Measurements from ENCODE around the gene MSRB3. TPM values are rescaled to one million over a fixed set of nuclear protein-coding genes. Genes with fewer than 3 reads are reported as not detected.

Gene MSRB3
- total RNA-seq, result not detected

- H3K4me1 Mint-ChIP-seq, result peaks cover 4% of the 10 kb centered on the region
- H3K9me3 Mint-ChIP-seq, result no peaks in the 10 kb centered on the region
- no peak within 1 kb of the TSS for H3K27ac Mint-ChIP-seq
- DNase-seq, result peak; percentile 22
- peaks cover 75% of the 10 kb centered on the region for H3K27me3 Mint-ChIP-seq
- H3K36me3 Mint-ChIP-seq, result no peaks in the 10 kb centered on the region
- peak within 1 kb of the TSS; percentile 62 for H3K4me3 Mint-ChIP-seq
Observed at GRCh38 chr12:65278576-65279368, at the start of gene MSRB3. Gene MSRB3 (plus strand): TSS chr12:65278683. CDS start chr12:65308580, 29,897 bp downstream.

DNA sequence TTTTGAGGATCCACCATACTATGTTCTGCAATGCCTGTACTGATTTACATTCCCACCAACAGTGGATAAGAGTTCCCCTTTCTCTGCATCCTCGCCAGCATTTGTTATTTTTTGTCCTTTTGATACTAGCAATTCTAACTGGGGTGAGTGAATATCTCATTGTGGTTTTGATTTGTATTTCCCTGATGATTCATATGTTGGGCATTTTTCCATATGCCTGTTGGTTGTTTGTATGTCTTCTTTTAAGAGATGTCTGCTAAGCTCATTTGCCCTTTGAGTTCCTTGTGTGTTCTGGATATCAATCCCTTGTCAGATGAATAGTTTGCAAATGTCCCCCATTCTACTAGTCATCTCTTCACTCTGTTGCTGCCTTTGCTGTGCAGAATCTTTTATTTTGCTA lies 49.0 kb upstream of the MSRB3 start:
- H3K27me3 Mint-ChIP-seq, result no peaks in the 10 kb centered on the region
- H3K4me3 Mint-ChIP-seq, result no peak overlapping the region
- H3K27ac Mint-ChIP-seq, result no peak overlapping the region
- DNase-seq, result no peak
- H3K4me1 Mint-ChIP-seq, result peaks cover 34% of the 10 kb centered on the region
- H3K36me3 Mint-ChIP-seq, result peaks cover 54% of the 10 kb centered on the region
- H3K9me3 Mint-ChIP-seq, result peaks cover 23% of the 10 kb centered on the region

DNA sequence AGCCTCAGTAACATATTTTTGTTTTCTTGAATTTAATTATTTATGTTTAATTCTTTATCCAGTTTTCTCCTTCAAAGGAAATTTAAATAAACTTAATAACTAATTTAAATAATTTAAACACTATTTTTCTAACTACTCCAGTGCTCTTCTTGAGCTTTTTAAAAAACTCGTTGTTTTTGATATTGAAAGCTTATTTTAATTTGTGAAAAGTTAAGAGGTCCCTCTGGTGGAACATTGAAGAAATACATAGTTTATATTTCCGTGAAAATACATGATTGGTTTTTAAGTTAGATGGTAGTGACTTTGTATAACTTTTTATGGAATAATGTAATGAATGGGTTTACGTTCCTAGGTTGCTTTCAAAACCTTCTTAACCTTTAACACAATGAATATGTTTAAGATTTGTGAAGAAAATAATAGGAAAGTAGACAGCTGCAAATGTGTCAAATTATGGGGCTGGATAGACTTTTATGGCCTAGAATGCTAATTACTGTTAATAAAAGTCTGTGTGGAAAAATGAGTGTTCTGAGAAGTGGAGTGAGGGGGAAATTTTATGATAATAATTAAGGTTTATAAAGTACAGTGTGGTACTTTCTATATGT lies 45.9 kb upstream of the MSRB3 start:
- Mint-ChIP-seq H3K4me1 (peaks cover 15% of the 10 kb centered on the region), H3K4me3 (no peak overlapping the region), H3K27ac (peak overlapping the region; percentile 52), H3K27me3 (no peaks in the 10 kb centered on the region), H3K9me3 (peaks cover 14% of the 10 kb centered on the region), H3K36me3 (peaks cover 31% of the 10 kb centered on the region)
- no peak for DNase-seq

- Mint-ChIP-seq H3K27ac (no peak overlapping the region), H3K9me3 (no peaks in the 10 kb centered on the region), H3K4me3 (no peak overlapping the region), H3K36me3 (peaks cover 6% of the 10 kb centered on the region), H3K27me3 (no peaks in the 10 kb centered on the region), H3K4me1 (peaks cover 8% of the 10 kb centered on the region)
- no peak for DNase-seq
Observed at GRCh38 chr12:65237153-65237552, 41.3 kb upstream of the MSRB3 start.

- H3K36me3 Mint-ChIP-seq, result peaks cover 10% of the 10 kb centered on the region
- no peak overlapping the region for H3K27ac Mint-ChIP-seq
- H3K9me3 Mint-ChIP-seq, result no peaks in the 10 kb centered on the region
- no peak for DNase-seq
- no peak overlapping the region for H3K4me3 Mint-ChIP-seq
- H3K27me3 Mint-ChIP-seq, result no peaks in the 10 kb centered on the region
- H3K4me1 Mint-ChIP-seq, result no peaks in the 10 kb centered on the region
Observed at GRCh38 chr12:65238609-65239008, 39.9 kb upstream of the MSRB3 start.

DNA sequence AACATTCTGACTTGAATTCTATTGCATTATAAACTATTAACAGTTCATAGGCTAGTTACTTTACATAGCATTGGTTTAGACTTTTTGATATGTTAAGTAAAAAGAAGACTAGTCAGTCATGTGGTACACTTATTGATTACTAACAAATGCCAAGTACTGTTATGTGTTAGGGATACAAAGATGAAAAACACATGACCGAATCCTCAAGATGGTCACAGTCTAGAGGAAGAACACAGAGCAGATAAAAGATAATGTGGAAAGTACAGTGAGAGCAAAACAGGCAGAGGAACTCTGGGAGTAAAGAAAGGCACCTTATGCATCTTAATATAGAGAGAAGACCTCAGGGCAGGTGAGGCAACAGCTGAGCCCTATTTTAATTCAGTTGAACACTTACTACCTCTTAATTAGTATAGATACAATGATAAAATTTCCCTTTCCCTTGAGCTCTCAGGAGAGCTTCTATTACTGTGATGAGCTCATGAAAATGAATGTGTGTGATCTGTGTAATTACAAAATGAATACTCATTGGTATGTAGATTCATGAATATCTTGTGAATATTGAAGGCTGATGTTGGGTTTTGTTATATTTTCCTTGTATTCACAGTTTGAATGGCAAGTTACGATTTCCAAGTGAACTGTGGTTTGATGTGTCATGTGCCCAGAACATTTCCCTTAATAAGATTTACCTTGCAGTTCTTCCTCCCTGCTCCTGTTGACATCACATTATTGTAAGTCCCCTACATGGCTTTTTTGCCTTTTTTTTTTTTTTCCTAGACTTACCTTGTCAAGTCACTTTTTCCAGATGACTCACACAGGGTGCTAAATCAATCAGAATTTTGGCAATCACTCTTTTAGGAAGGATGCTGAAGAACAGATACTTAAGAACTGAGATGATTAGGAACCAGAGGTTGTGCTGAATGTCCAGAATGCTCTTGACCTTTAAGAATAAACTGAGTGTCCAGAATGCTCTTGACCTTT lies 29.5 kb upstream of the MSRB3 start:
- Mint-ChIP-seq H3K27ac (peak overlapping the region; percentile 77), H3K9me3 (peaks cover 1% of the 10 kb centered on the region), H3K27me3 (no peaks in the 10 kb centered on the region), H3K36me3 (peaks cover 22% of the 10 kb centered on the region), H3K4me1 (peaks cover 20% of the 10 kb centered on the region), H3K4me3 (no peak overlapping the region)
- DNase-seq, result peak; percentile 3

- Mint-ChIP-seq H3K27ac (no peak overlapping the region), H3K4me3 (no peak overlapping the region), H3K9me3 (peaks cover 1% of the 10 kb centered on the region), H3K36me3 (peaks cover 20% of the 10 kb centered on the region), H3K4me1 (peaks cover 20% of the 10 kb centered on the region), H3K27me3 (no peaks in the 10 kb centered on the region)
- DNase-seq, result no peak
Observed at GRCh38 chr12:65252515-65252914, 26.0 kb upstream of the MSRB3 start.

DNA sequence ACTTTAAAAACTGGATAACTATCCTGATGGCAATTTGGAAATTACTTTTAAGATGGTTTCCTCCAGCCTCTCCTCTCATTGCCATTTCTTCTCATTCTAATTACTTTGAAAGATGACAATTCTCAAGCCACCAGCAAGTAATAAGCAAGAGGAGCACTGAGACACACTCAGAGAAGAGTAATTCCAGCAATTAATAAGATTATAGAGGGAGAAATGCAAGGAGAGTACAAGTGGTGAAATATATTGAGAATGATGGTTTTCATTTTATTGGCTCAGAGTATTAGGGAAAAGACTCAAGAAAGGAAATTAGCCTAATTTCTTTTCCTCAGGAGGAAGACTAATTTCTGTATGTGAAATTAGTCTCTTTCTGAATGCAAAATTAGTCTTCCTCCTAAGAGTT lies 20.5 kb upstream of the MSRB3 start:
- peaks cover 4% of the 10 kb centered on the region for H3K27me3 Mint-ChIP-seq
- no peak overlapping the region for H3K27ac Mint-ChIP-seq
- no peak for DNase-seq
- H3K9me3 Mint-ChIP-seq, result no peaks in the 10 kb centered on the region
- H3K36me3 Mint-ChIP-seq, result no peaks in the 10 kb centered on the region
- no peak overlapping the region for H3K4me3 Mint-ChIP-seq
- H3K4me1 Mint-ChIP-seq, result no peaks in the 10 kb centered on the region

GRCh38 chr12:65259501-65259900 lies 19.0 kb upstream of the MSRB3 start:
- Mint-ChIP-seq H3K27ac (no peak overlapping the region), H3K36me3 (no peaks in the 10 kb centered on the region), H3K27me3 (peaks cover 4% of the 10 kb centered on the region), H3K9me3 (no peaks in the 10 kb centered on the region), H3K4me3 (no peak overlapping the region), H3K4me1 (no peaks in the 10 kb centered on the region)
- no peak for DNase-seq

- Mint-ChIP-seq H3K9me3 (no peaks in the 10 kb centered on the region), H3K27me3 (peaks cover 17% of the 10 kb centered on the region), H3K27ac (no peak overlapping the region), H3K4me1 (no peaks in the 10 kb centered on the region), H3K4me3 (no peak overlapping the region), H3K36me3 (no peaks in the 10 kb centered on the region)
- no peak for DNase-seq
Observed at GRCh38 chr12:65263777-65264176, 14.7 kb upstream of the MSRB3 start.

GRCh38 chr12:65266408-65266807 lies 12.1 kb upstream of the MSRB3 start:
- Mint-ChIP-seq H3K4me1 (no peaks in the 10 kb centered on the region), H3K36me3 (no peaks in the 10 kb centered on the region), H3K27ac (no peak overlapping the region), H3K27me3 (peaks cover 13% of the 10 kb centered on the region), H3K9me3 (no peaks in the 10 kb centered on the region), H3K4me3 (no peak overlapping the region)
- DNase-seq, result no peak

GRCh38 chr12:65269603-65270002 lies 8.9 kb upstream of the MSRB3 start:
- no peak overlapping the region for H3K27ac Mint-ChIP-seq
- DNase-seq, result no peak
- no peaks in the 10 kb centered on the region for H3K9me3 Mint-ChIP-seq
- no peak overlapping the region for H3K4me3 Mint-ChIP-seq
- peaks cover 27% of the 10 kb centered on the region for H3K27me3 Mint-ChIP-seq
- H3K36me3 Mint-ChIP-seq, result no peaks in the 10 kb centered on the region
- no peaks in the 10 kb centered on the region for H3K4me1 Mint-ChIP-seq

GRCh38 chr12:65274602-65275272 lies 3.7 kb upstream of the MSRB3 start:
- H3K27ac Mint-ChIP-seq, result no peak overlapping the region
- H3K27me3 Mint-ChIP-seq, result peaks cover 50% of the 10 kb centered on the region
- peaks cover 4% of the 10 kb centered on the region for H3K4me1 Mint-ChIP-seq
- no peaks in the 10 kb centered on the region for H3K9me3 Mint-ChIP-seq
- DNase-seq, result no peak
- H3K4me3 Mint-ChIP-seq, result no peak overlapping the region
- H3K36me3 Mint-ChIP-seq, result no peaks in the 10 kb centered on the region

- H3K4me1 Mint-ChIP-seq, result peaks cover 4% of the 10 kb centered on the region
- H3K4me3 Mint-ChIP-seq, result no peak overlapping the region
- H3K27me3 Mint-ChIP-seq, result peaks cover 57% of the 10 kb centered on the region
- H3K27ac Mint-ChIP-seq, result no peak overlapping the region
- DNase-seq, result no peak
- H3K9me3 Mint-ChIP-seq, result no peaks in the 10 kb centered on the region
- no peaks in the 10 kb centered on the region for H3K36me3 Mint-ChIP-seq
Observed at GRCh38 chr12:65275627-65276026, 2.9 kb upstream of the MSRB3 start.

Measured in activated naive CD8-positive, alpha-beta T cell treated with anti-CD3 and anti-CD28 coated beads for 36 hours (primary cell).